ENCODE measurements around the gene ABL2. TPM values are rescaled to one million over a fixed set of nuclear protein-coding genes. Genes with fewer than 3 reads are reported as not detected.

Gene ABL2
- polyA plus RNA-seq, 2 of the 4 experiments (the other 2 are of a cell fraction) = 12.4 TPM

GRCh38 chr1:179166663-179167417, 62.6 kb downstream of the ABL2 start:
- ChIA-PET CTCF (interaction anchor here (0.6 to 1.5 kb wide), 5 partner anchors 11 to 87 kb away, joined by 3 to 4 read pairs (median 3); no protein-coding TSS in a partner anchor), POLR2A (interaction anchor here (0.6 kb wide), 1 partner anchor 23 kb away, joined by 3 read pairs; no protein-coding TSS in a partner anchor)
- FAIRE-seq (no peak), DNase-seq (ENCODE audit: low read depth in 1 of 2, low spot score in 1 of 2) (no peak), ATAC-seq (no peak)
- H3K4me1 ChIP-seq = peaks cover 45% of the 10 kb centered on the region
- no peaks in the 10 kb centered on the region for H3K9me3 ChIP-seq
- TF ChIP-seq POLR2A (IDR thresholded peaks at IDR 0.05; ENCODE audit: low read length) = no peak
- TF ChIP-seq RAD21 (conservative IDR thresholded peaks at IDR 0.05 in 1 of 2, IDR thresholded peaks at IDR 0.05 in 1 of 2) = no peak
- TF ChIP-seq ELK1 (IDR thresholded peaks at IDR 0.05; ENCODE audit: low read depth, low read length) = no peak
- no peak for TF ChIP-seq JUNB (IDR thresholded peaks at IDR 0.05)
- TF ChIP-seq ZC3H11A (IDR thresholded peaks at IDR 0.05) = no peak
- TF ChIP-seq RFX5 (IDR thresholded peaks at IDR 0.05) = no peak
- no peak for TF ChIP-seq TP53 (CRISPR knock-in tag; IDR thresholded peaks at IDR 0.05)
- no peak for TF ChIP-seq REST (IDR thresholded peaks at IDR 0.05)
- TF ChIP-seq PHF8 (IDR thresholded peaks at IDR 0.05; ENCODE audit: borderline replicate concordance, low read depth) = no peak
- no peak overlapping the region for H3K27ac ChIP-seq
- H3K4me3 ChIP-seq = no peak overlapping the region
- H3K4me2 ChIP-seq = no peak overlapping the region
- 88% methylated on average over 8 of the region's 8 CpGs for WGBS (ENCODE audit: missing lambda C conversion rate)

GRCh38 chr1:179164494-179164893, 65.0 kb downstream of the ABL2 start:
- ChIA-PET POLR2A (interaction anchor here (0.6 to 1.0 kb wide), 2 partner anchors 8 to 11 kb away, joined by 3 to 4 read pairs; no protein-coding TSS in a partner anchor), CTCF (interaction anchor here (2.2 kb wide), 1 partner anchor 43 kb away, joined by 5 read pairs; no protein-coding TSS in a partner anchor)
- H3K27ac ChIP-seq = no peak overlapping the region
- ATAC-seq = peak in 1 of 2 experiments; percentile 81; a peak in 3 of 6 replicates
- H3K9me3 ChIP-seq = no peaks in the 10 kb centered on the region
- H3K4me3 ChIP-seq = no peak overlapping the region
- peak overlapping the region; percentile 44; the same call in 2 of the 3 replicates for H3K4me2 ChIP-seq
- WGBS (ENCODE audit: missing lambda C conversion rate) = 86% methylated on average over 1 of the region's 1 CpG
- peak in 1 of 2 experiments; percentile 68 for DNase-seq (ENCODE audit: low read depth in 1 of 2, low spot score in 1 of 2)
- peaks cover 35% of the 10 kb centered on the region for H3K4me1 ChIP-seq
- no peak for FAIRE-seq
- no peak for TF ChIP-seq JUN (IDR thresholded peaks at IDR 0.05)
- no peak for TF ChIP-seq ZSCAN20 (CRISPR knock-in tag; IDR thresholded peaks at IDR 0.05)
- no peak for TF ChIP-seq TFCP2L1 (CRISPR knock-in tag; IDR thresholded peaks at IDR 0.05)
- TF ChIP-seq HES2 (IDR thresholded peaks at IDR 0.05) = no peak
- TF ChIP-seq EP300 (IDR thresholded peaks at IDR 0.05) = no peak
- TF ChIP-seq ATOH8 (CRISPR knock-in tag; IDR thresholded peaks at IDR 0.05; ENCODE audit: low read depth) = no peak
- peak; percentile 17; the same call in 1 of the 2 replicates for TF ChIP-seq GATA3 (IDR thresholded peaks at IDR 0.05; ENCODE audit: borderline replicate concordance)

All from A549 (cell line).